Measurements from ENCODE around the gene MBTD1. TPM values are rescaled to one million over a fixed set of nuclear protein-coding genes. Genes with fewer than 3 reads are reported as not detected.
"Not testable (repeated sequence)": the region's sequence is repeated elsewhere in the genome, so short reads cannot be mapped to it uniquely, and the experiment has no call there.

MBTD1 gene
- total RNA-seq, 4 donors from 2014 or later = 15.3 to 91.7 (median 25.8) TPM

DNA sequence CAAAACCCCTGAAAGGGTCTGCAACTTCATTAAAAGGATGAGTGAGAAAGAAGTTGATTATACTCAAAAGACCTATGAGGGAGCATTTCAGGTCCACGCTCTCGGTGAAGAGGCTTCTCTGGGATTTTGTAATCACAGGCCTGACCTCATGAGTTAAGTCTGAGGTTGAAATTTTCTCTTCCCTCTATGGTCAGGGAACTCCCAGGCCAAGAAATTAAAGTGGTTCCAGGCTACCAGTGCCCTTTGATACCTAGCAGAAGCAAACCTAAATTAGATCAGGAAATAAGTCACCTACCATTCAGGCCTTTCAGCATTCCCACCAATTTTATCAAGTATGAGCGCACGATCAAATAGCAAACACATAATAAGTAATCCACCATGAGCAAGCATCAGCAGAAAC, 27.9 kb downstream of the MBTD1 start:
- Histone ChIP-seq H3K27ac (no peak overlapping the region), H3K4me3 (no peak overlapping the region), H3K27me3 (no peaks in the 10 kb centered on the region), H3K9me3 (no peaks in the 10 kb centered on the region), H3K4me1 (peaks cover 10% of the 10 kb centered on the region), H3K36me3 (no peaks in the 10 kb centered on the region)
- TF ChIP-seq EP300 (IDR thresholded peaks at IDR 0.05) (no peak), POLR2AphosphoS5 (IDR thresholded peaks at IDR 0.05) (no peak), POLR2A (IDR thresholded peaks at IDR 0.05) (no peak)
- TF ChIP-seq, protein P1, sequence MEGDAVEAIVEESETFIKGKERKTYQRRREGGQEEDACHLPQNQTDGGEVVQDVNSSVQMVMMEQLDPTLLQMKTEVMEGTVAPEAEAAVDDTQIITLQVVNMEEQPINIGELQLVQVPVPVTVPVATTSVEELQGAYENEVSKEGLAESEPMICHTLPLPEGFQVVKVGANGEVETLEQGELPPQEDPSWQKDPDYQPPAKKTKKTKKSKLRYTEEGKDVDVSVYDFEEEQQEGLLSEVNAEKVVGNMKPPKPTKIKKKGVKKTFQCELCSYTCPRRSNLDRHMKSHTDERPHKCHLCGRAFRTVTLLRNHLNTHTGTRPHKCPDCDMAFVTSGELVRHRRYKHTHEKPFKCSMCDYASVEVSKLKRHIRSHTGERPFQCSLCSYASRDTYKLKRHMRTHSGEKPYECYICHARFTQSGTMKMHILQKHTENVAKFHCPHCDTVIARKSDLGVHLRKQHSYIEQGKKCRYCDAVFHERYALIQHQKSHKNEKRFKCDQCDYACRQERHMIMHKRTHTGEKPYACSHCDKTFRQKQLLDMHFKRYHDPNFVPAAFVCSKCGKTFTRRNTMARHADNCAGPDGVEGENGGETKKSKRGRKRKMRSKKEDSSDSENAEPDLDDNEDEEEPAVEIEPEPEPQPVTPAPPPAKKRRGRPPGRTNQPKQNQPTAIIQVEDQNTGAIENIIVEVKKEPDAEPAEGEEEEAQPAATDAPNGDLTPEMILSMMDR (IDR thresholded peaks at IDR 0.05) = no peak
- WGBS = 95% methylated on average over 4 of the region's 4 CpGs
- no peak for DNase-seq (ENCODE audit: low spot score in 2 of 2)

DNA sequence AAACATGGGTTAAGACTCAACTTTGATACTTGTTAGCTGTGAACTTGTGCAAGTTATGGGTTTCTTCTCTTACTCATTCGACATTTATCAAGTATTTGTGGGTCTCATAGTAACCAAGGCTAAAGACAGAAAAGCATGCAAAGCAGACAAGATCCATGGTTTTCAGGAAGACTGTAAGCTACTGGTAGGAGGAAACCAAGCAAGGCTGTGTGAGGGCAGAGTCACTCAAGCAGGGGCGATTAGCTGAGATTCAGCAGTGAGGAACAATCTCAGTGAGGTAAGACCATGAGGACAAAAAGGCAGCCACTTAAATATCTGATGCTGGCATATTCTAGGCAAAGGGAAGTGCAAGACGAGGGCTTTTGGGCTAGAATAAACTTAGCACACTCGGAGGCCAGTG, 29.5 kb downstream of the MBTD1 start:
- Histone ChIP-seq H3K27me3 (no peaks in the 10 kb centered on the region), H3K4me3 (no peak overlapping the region), H3K4me1 (peaks cover 19% of the 10 kb centered on the region), H3K27ac (no peak overlapping the region), H3K9me3 (no peaks in the 10 kb centered on the region), H3K36me3 (no peaks in the 10 kb centered on the region)
- DNase-seq (ENCODE audit: low spot score in 2 of 2) = no peak
- no peak for TF ChIP-seq EP300 (IDR thresholded peaks at IDR 0.05)
- no peak for TF ChIP-seq POLR2A (IDR thresholded peaks at IDR 0.05)
- TF ChIP-seq, protein P1 (IDR thresholded peaks at IDR 0.05) = no peak
- TF ChIP-seq POLR2AphosphoS5 (IDR thresholded peaks at IDR 0.05) = no peak
- WGBS = 82% methylated on average over 4 of the region's 4 CpGs

DNA sequence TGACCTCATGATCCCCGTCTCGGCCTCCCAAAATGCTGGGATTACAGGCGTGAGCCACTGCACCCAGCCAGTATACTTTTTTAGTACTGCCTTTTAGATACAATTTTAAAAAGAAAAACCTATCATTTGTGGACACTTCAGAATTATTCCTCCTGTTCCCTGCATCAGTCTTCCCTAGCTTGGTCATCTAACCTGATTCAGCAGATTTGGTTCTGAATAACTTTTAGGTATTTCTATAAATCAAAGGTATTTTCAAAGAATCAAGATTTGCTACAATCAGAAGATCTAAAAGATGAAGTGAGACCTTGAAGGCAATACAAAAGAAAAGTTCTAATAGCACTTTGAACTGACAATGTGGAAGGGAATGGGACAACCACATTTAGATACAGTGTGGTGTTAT, 30.0 kb downstream of the MBTD1 start:
- WGBS = 98% methylated on average over 3 of the region's 3 CpGs
- no peak for TF ChIP-seq POLR2A (IDR thresholded peaks at IDR 0.05)
- TF ChIP-seq, protein P1 (IDR thresholded peaks at IDR 0.05) = no peak
- TF ChIP-seq POLR2AphosphoS5 (IDR thresholded peaks at IDR 0.05) = no peak
- H3K4me3 ChIP-seq = no peak overlapping the region
- H3K9me3 ChIP-seq = no peaks in the 10 kb centered on the region
- no peaks in the 10 kb centered on the region for H3K27me3 ChIP-seq
- H3K36me3 ChIP-seq = no peaks in the 10 kb centered on the region
- no peak for DNase-seq (ENCODE audit: low spot score in 2 of 2)
- H3K4me1 ChIP-seq = peaks cover 23% of the 10 kb centered on the region
- H3K27ac ChIP-seq = no peak overlapping the region

DNA sequence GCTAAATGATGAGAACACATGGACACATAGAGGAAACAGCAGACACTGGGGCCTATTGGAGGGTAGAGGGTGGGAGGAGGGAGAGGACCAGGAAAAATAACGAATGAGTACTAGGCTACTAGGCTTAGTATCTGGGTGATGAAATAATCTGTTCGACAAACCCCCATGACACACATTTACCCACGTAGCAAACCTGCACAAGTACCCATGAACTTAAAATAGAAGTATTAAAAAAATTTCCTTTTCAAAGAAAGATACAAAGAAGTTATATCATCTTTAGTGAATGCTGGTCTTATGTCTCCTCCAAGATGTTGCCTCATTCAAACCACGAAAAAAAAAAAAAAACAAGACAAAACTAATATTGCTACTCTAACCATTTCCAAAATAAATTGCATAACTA, 31.7 kb downstream of the MBTD1 start:
- 48% methylated on average over 4 of the region's 4 CpGs for WGBS
- Histone ChIP-seq H3K27ac (no peak overlapping the region), H3K4me3 (no peak overlapping the region), H3K9me3 (no peaks in the 10 kb centered on the region), H3K36me3 (peaks cover 9% of the 10 kb centered on the region), H3K4me1 (peaks cover 35% of the 10 kb centered on the region), H3K27me3 (no peaks in the 10 kb centered on the region)
- DNase-seq (ENCODE audit: low spot score in 2 of 2) = no peak
- no peak for TF ChIP-seq POLR2A (IDR thresholded peaks at IDR 0.05)
- TF ChIP-seq, protein P1 (IDR thresholded peaks at IDR 0.05) = no peak
- TF ChIP-seq POLR2AphosphoS5 (IDR thresholded peaks at IDR 0.05) = no peak
- no peak for TF ChIP-seq EP300 (IDR thresholded peaks at IDR 0.05)

DNA sequence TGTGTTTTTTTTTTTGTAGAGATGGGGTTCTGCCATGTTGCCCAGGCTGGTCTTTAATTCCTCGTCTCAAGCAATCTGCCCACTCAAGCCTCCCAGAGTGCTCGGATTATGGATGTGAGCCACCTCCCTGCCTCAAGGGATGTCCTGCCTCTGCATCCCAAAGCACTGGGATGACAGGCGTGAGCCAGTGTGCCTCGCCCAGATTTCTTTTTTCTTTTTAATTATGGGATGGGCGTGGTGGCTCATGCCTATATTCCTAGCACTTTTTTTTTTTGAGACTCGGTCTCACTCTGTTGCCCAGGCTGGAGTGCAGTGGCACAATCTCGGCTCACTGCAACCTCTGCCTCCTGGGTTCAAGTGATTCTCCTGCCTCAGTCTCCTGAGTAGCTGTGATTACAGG, 34.3 kb downstream of the MBTD1 start:
- DNase-seq (ENCODE audit: low spot score in 2 of 2); H3K27me3 ChIP-seq; H3K4me3 ChIP-seq; H3K9me3 ChIP-seq: not testable (repeated sequence)
- WGBS = 53% methylated on average over 7 of the region's 7 CpGs
- Histone ChIP-seq H3K4me1 (peaks cover 35% of the 10 kb centered on the region), H3K36me3 (peaks cover 21% of the 10 kb centered on the region), H3K27ac (peak overlapping the region; percentile 10)

Data from suprapubic skin (tissue), 4 donors.